RPMI7951 (cell line): ENCODE results near the gene EXOC4. TPM values are rescaled to one million over a fixed set of nuclear protein-coding genes. Genes with fewer than 3 reads are reported as not detected.
"Not testable (repeated sequence)": the region's sequence is repeated elsewhere in the genome, so short reads cannot be mapped to it uniquely, and the experiment has no call there.

Source experiments
- DNase-seq: peaks from one replicate; pipeline ENCODE4 v3.0.0-alpha.2; 2012; ENCODE audit warnings: low read depth
- total RNA-seq: library from RNA; depleted of rRNA; stranded (reverse); fragments of >200 nt; shearing (Covaris generic); gene quantifications from 2 replicates; pipeline ENCODE4 v1.2.3, GENCODE V29; 2014

The EXOC4 gene
- total RNA-seq, 1 experiment from 2014 or later: 85.2 TPM

GRCh38 chr7:133275446-133276095, 22.7 kb downstream of the EXOC4 start:
- DNase-seq: peak; percentile 65

- DNase-seq: not testable (repeated sequence)
These were observed 26.1 kb downstream of the EXOC4 start for GRCh38 chr7:133278975-133279374.

GRCh38 chr7:133282094-133282493, 29.2 kb downstream of the EXOC4 start:
- DNase-seq: no peak

GRCh38 chr7:133284092-133284491, 31.2 kb downstream of the EXOC4 start:
- DNase-seq: no peak

- no peak for DNase-seq
These were observed 36.1 kb downstream of the EXOC4 start for GRCh38 chr7:133288970-133289369.

GRCh38 chr7:133290041-133290440, 37.2 kb downstream of the EXOC4 start:
- DNase-seq: peak; percentile 20

GRCh38 chr7:133290676-133291333, 37.9 kb downstream of the EXOC4 start:
- no peak for DNase-seq

- no peak for DNase-seq
These were observed 39.8 kb downstream of the EXOC4 start for GRCh38 chr7:133292631-133293030.

- no peak for DNase-seq
These were observed 40.7 kb downstream of the EXOC4 start for GRCh38 chr7:133293384-133294160.

GRCh38 chr7:133294234-133294633, 41.4 kb downstream of the EXOC4 start:
- DNase-seq: no peak

- DNase-seq: no peak
These were observed 42.6 kb downstream of the EXOC4 start for GRCh38 chr7:133295484-133295883.

GRCh38 chr7:133297093-133297492, 44.2 kb downstream of the EXOC4 start:
- no peak for DNase-seq

- DNase-seq: no peak
These were observed 45.2 kb downstream of the EXOC4 start for GRCh38 chr7:133298080-133298479.

GRCh38 chr7:133299676-133300075, 46.8 kb downstream of the EXOC4 start:
- no peak for DNase-seq

- no peak for DNase-seq
These were observed 47.2 kb downstream of the EXOC4 start for GRCh38 chr7:133300088-133300487.

- no peak for DNase-seq
These were observed 47.9 kb downstream of the EXOC4 start for GRCh38 chr7:133300811-133301210.

GRCh38 chr7:133301444-133301843, 48.6 kb downstream of the EXOC4 start:
- DNase-seq: no peak

GRCh38 chr7:133303372-133303771, 50.5 kb downstream of the EXOC4 start:
- no peak for DNase-seq

GRCh38 chr7:133303931-133304330, 51.1 kb downstream of the EXOC4 start:
- DNase-seq: no peak

GRCh38 chr7:133309333-133309732, 56.5 kb downstream of the EXOC4 start:
- no peak for DNase-seq

GRCh38 chr7:133310232-133310862, 57.5 kb downstream of the EXOC4 start:
- DNase-seq: no peak

- DNase-seq: no peak
These were observed 60.7 kb downstream of the EXOC4 start for GRCh38 chr7:133313575-133313974.
